WTC11 (cell line): ENCODE measurements around the gene UQCRFS1. TPM values are rescaled to one million over a fixed set of nuclear protein-coding genes. Genes with fewer than 3 reads are reported as not detected.
A peak's percentile ranks its signal among the peaks of the same experiment; 100 is the strongest.

Experiments
- ATAC-seq: fragments of 200-7000 bp; cut with Tn5 transposase; 2 replicates; pipeline ENCODE4 v1.10.0; 2021; ENCODE audit warnings: mild to moderate bottlenecking, moderate library complexity
- CTCF ChIA-PET: fragments of 300-600 bp; sonication (Branson Sonifier 250); formaldehyde crosslinking; loops from one replicate; lab custom pipeline; 2021; ENCODE audit warnings: antibody characterized with exemption; lab: Charles Lee
- POLR2A ChIA-PET: fragments of 350-600 bp; sonication (Branson Sonifier 250); formaldehyde crosslinking; loops from one replicate; lab custom pipeline; 2021; ENCODE audit warnings: antibody characterized with exemption; lab: Charles Lee
- DNase-seq: peaks from one replicate; pipeline ENCODE4 v3.0.0; 2021; ENCODE audit warnings: low spot score
- H3K27ac Mint-ChIP-seq: 2 replicates; pipeline ENCODE4 v1.8.0; 2021; ENCODE audit warnings: mixed read lengths
- H3K27me3 Mint-ChIP-seq: 2 replicates; pipeline ENCODE4 v1.8.0; 2021; ENCODE audit warnings: low read depth, mild to moderate bottlenecking, moderate library complexity, mixed read lengths
- H3K36me3 Mint-ChIP-seq: 2 replicates; pipeline ENCODE4 v1.8.0; 2021; ENCODE audit warnings: mixed read lengths
- H3K4me1 Mint-ChIP-seq: 2 replicates; pipeline ENCODE4 v1.8.0; 2022; ENCODE audit warnings: mixed read lengths
- H3K4me3 Mint-ChIP-seq: 2 replicates; pipeline ENCODE4 v1.8.0; 2021; ENCODE audit warnings: mild to moderate bottlenecking, moderate library complexity, mixed read lengths
- H3K9me3 Mint-ChIP-seq: 2 replicates; pipeline ENCODE4 v1.8.0; 2021; ENCODE audit warnings: mixed read lengths
- AFF4 ChIP-seq: sonication (generic); formaldehyde crosslinking; IDR thresholded peaks from 2 replicates; pipeline ENCODE4 v1.8.1; 2023; ENCODE audit warnings: mild to moderate bottlenecking, missing genetic modification reagents, borderline replicate concordance
- ERG ChIP-seq: fragments of 250-450 bp; sonication (Bioruptor Pico); IDR thresholded peaks from 2 replicates; pipeline ENCODE4 v1.8.0; 2021; ENCODE audit warnings: mild to moderate bottlenecking
- ESRRA ChIP-seq: sonication (generic); formaldehyde crosslinking; IDR thresholded peaks from 2 replicates; pipeline ENCODE4 v1.8.1; 2022; ENCODE audit warnings: mild to moderate bottlenecking, missing genetic modification reagents, borderline replicate concordance
- HMGA2 ChIP-seq: fragments of 250-450 bp; sonication (Bioruptor Pico); IDR thresholded peaks from 2 replicates; pipeline ENCODE4 v1.4.0; 2021; ENCODE audit warnings: mild to moderate bottlenecking, moderate library complexity
- JAZF1 ChIP-seq: fragments of 250-450 bp; sonication (Bioruptor Pico); IDR thresholded peaks from 2 replicates; pipeline ENCODE4 v1.9.0; 2021; ENCODE audit warnings: moderate library complexity, mild to moderate bottlenecking, inconsistent platforms
- JUN ChIP-seq: sonication (generic); formaldehyde crosslinking; IDR thresholded peaks from 2 replicates; pipeline ENCODE4 v1.8.0; 2023; ENCODE audit warnings: mild to moderate bottlenecking, missing genetic modification reagents
- MYBL2 ChIP-seq: sonication (generic); formaldehyde crosslinking; IDR thresholded peaks from 2 replicates; pipeline ENCODE4 v1.8.1; 2023; ENCODE audit warnings: mild to moderate bottlenecking, moderate library complexity, missing genetic modification reagents
- OVOL2 ChIP-seq: fragments of 250-450 bp; sonication (Bioruptor Pico); IDR thresholded peaks from 2 replicates; pipeline ENCODE4 v1.9.0; 2021; ENCODE audit warnings: mild to moderate bottlenecking, borderline replicate concordance
- PREB ChIP-seq: sonication (generic); formaldehyde crosslinking; IDR thresholded peaks from 2 replicates; pipeline ENCODE4 v1.8.1; 2022; ENCODE audit warnings: mild to moderate bottlenecking, missing genetic modification reagents, moderate library complexity, borderline replicate concordance
- TEAD4 ChIP-seq: sonication (generic); formaldehyde crosslinking; IDR thresholded peaks from 2 replicates; pipeline ENCODE4 v1.8.0; 2022; ENCODE audit warnings: mild to moderate bottlenecking, missing genetic modification reagents
- ZNF219 ChIP-seq: sonication (generic); formaldehyde crosslinking; IDR thresholded peaks from 2 replicates; pipeline ENCODE4 v1.8.0; 2023; ENCODE audit warnings: missing genetic modification reagents, mild to moderate bottlenecking, borderline replicate concordance
- ZNF263 ChIP-seq: sonication (generic); formaldehyde crosslinking; IDR thresholded peaks from 2 replicates; pipeline ENCODE4 v1.8.1; 2022; ENCODE audit warnings: low read depth, mild to moderate bottlenecking, moderate library complexity, missing genetic modification reagents
- ZNF281 ChIP-seq: sonication (generic); formaldehyde crosslinking; IDR thresholded peaks from 2 replicates; pipeline ENCODE4 v1.8.0; 2023; ENCODE audit warnings: mild to moderate bottlenecking, missing genetic modification reagents
- ZNF317 ChIP-seq: sonication (generic); formaldehyde crosslinking; IDR thresholded peaks from 2 replicates; pipeline ENCODE4 v1.8.1; 2023; ENCODE audit warnings: low read depth, mild to moderate bottlenecking, moderate library complexity, missing genetic modification reagents, borderline replicate concordance
- ZNF396 ChIP-seq: fragments of 250-450 bp; sonication (Bioruptor Pico); IDR thresholded peaks from 2 replicates; pipeline ENCODE4 v1.8.0; 2021; ENCODE audit warnings: mild to moderate bottlenecking, moderate library complexity, borderline replicate concordance
- ZNF425 ChIP-seq: fragments of 250-450 bp; sonication (Bioruptor Pico); conservative IDR thresholded peaks from 2 replicates; pipeline ENCODE4 v1.9.0; 2021; ENCODE audit warnings: mild to moderate bottlenecking
- total RNA-seq: library from RNA; stranded (reverse); gene quantifications from 3 replicates; pipeline ENCODE4 v1.2.3, GENCODE V29; 2021

UQCRFS1 gene
- total RNA-seq, 1 experiment from 2014 or later = 58.2 TPM

- no peak for DNase-seq
- POLR2A ChIA-PET = no interaction called here
- H3K4me3 Mint-ChIP-seq = no peak overlapping the region
- TF ChIP-seq ESRRA (CRISPR knock-in tag) = no peak
- TF ChIP-seq ZNF281 (CRISPR knock-in tag) = no peak
- TF ChIP-seq ERG = no peak
- no peak for TF ChIP-seq JAZF1 (CRISPR knock-in tag)
- no peak for TF ChIP-seq ZNF317 (CRISPR knock-in tag)
- TF ChIP-seq ZNF425 (CRISPR knock-in tag) = no peak
- no peak for TF ChIP-seq ZNF219 (CRISPR knock-in tag)
- TF ChIP-seq HMGA2 = no peak
- no peak for TF ChIP-seq OVOL2
- no peak for TF ChIP-seq MYBL2 (CRISPR knock-in tag)
- no peak for TF ChIP-seq PREB
- no peak for TF ChIP-seq AFF4 (CRISPR knock-in tag)
- no peak for TF ChIP-seq ZNF263
- TF ChIP-seq JUN (CRISPR knock-in tag) = no peak
- TF ChIP-seq, all 79 proteins: peak for 0
- H3K4me1 Mint-ChIP-seq = peaks cover 46% of the 10 kb centered on the region
- H3K36me3 Mint-ChIP-seq = peaks cover 37% of the 10 kb centered on the region
- no peak for ATAC-seq
- H3K27ac Mint-ChIP-seq = peak overlapping the region; percentile 11; the same call in 1 of the 2 replicates
- H3K9me3 Mint-ChIP-seq = peaks cover 4% of the 10 kb centered on the region
- CTCF ChIA-PET = no interaction called here
- H3K27me3 Mint-ChIP-seq = no peaks in the 10 kb centered on the region
These were observed 6.5 kb downstream of the UQCRFS1 start for GRCh38 chr19:29206453-29206852.

GRCh38 chr19:29202281-29202680, 10.7 kb downstream of the UQCRFS1 start:
- ChIA-PET POLR2A (no interaction called here), CTCF (interaction anchor here (0.8 to 2.2 kb wide), 14 partner anchors 9 to 326 kb away, joined by 3 to 16 read pairs (median 5); no protein-coding TSS in a partner anchor)
- Mint-ChIP-seq H3K36me3 (peaks cover 35% of the 10 kb centered on the region), H3K27ac (no peak overlapping the region), H3K9me3 (peaks cover 21% of the 10 kb centered on the region), H3K27me3 (peaks cover 4% of the 10 kb centered on the region; the same call in 1 of the 2 replicates), H3K4me3 (no peak overlapping the region), H3K4me1 (peaks cover 19% of the 10 kb centered on the region)
- TF ChIP-seq TEAD4 (CRISPR knock-in tag) = no peak
- no peak for TF ChIP-seq ZNF396 (CRISPR knock-in tag)
- no peak for ATAC-seq
- no peak for DNase-seq
